ENCODE measurements around the gene PRDM16.

The PRDM16 gene

GRCh38 chr1:3079381-3080052, 10.5 kb downstream of the PRDM16 start:
- Histone ChIP-seq H3K9ac (ENCODE audit: low read depth, low read length) (no peak overlapping the region), H3K27me3 (ENCODE audit: insufficient read depth, low read length) (peaks cover 24% of the 10 kb centered on the region), H3K36me3 (ENCODE audit: insufficient read depth, low read length) (no peaks in the 10 kb centered on the region), H3K4me3 (ENCODE audit: low read length) (no peak overlapping the region), H3K27ac (ENCODE audit: low read depth, low read length) (no peak overlapping the region), H3K4me1 (ENCODE audit: insufficient read depth, low read length) (no peaks in the 10 kb centered on the region), H3K9me3 (ENCODE audit: insufficient read depth, low read depth, low read length) (no peaks in the 10 kb centered on the region)
- WGBS = 91% methylated on average over 18 of the region's 18 CpGs

GRCh38 chr1:3080053-3080955, 11.3 kb downstream of the PRDM16 start:
- WGBS = 95% methylated on average over 41 of the region's 41 CpGs
- H3K4me1 ChIP-seq (ENCODE audit: insufficient read depth, low read length) = no peaks in the 10 kb centered on the region
- no peaks in the 10 kb centered on the region for H3K9me3 ChIP-seq (ENCODE audit: insufficient read depth, low read depth, low read length)
- H3K27ac ChIP-seq (ENCODE audit: low read depth, low read length) = no peak overlapping the region
- peaks cover 16% of the 10 kb centered on the region for H3K27me3 ChIP-seq (ENCODE audit: insufficient read depth, low read length)
- H3K36me3 ChIP-seq (ENCODE audit: insufficient read depth, low read length) = no peaks in the 10 kb centered on the region
- no peak overlapping the region for H3K4me3 ChIP-seq (ENCODE audit: low read length)
- H3K9ac ChIP-seq (ENCODE audit: low read depth, low read length) = no peak overlapping the region

GRCh38 chr1:3081171-3081683, 12.2 kb downstream of the PRDM16 start:
- H3K36me3 ChIP-seq (ENCODE audit: insufficient read depth, low read length) = no peaks in the 10 kb centered on the region
- H3K9ac ChIP-seq (ENCODE audit: low read depth, low read length) = no peak overlapping the region
- WGBS = 95% methylated on average over 23 of the region's 23 CpGs
- no peak overlapping the region for H3K27ac ChIP-seq (ENCODE audit: low read depth, low read length)
- peaks cover 7% of the 10 kb centered on the region for H3K27me3 ChIP-seq (ENCODE audit: insufficient read depth, low read length)
- no peaks in the 10 kb centered on the region for H3K9me3 ChIP-seq (ENCODE audit: insufficient read depth, low read depth, low read length)
- H3K4me3 ChIP-seq (ENCODE audit: low read length) = no peak overlapping the region
- H3K4me1 ChIP-seq (ENCODE audit: insufficient read depth, low read length) = no peaks in the 10 kb centered on the region

GRCh38 chr1:3082051-3082450, 13.0 kb downstream of the PRDM16 start:
- 94% methylated on average over 8 of the region's 8 CpGs for WGBS

GRCh38 chr1:3082571-3083516, 13.8 kb downstream of the PRDM16 start:
- H3K36me3 ChIP-seq (ENCODE audit: insufficient read depth, low read length) = no peaks in the 10 kb centered on the region
- no peaks in the 10 kb centered on the region; the same call in 1 of the 2 replicates for H3K27me3 ChIP-seq (ENCODE audit: insufficient read depth, low read length)
- H3K9ac ChIP-seq (ENCODE audit: low read depth, low read length) = no peak overlapping the region
- H3K4me1 ChIP-seq (ENCODE audit: insufficient read depth, low read length) = no peaks in the 10 kb centered on the region
- no peak overlapping the region for H3K27ac ChIP-seq (ENCODE audit: low read depth, low read length)
- no peaks in the 10 kb centered on the region for H3K9me3 ChIP-seq (ENCODE audit: insufficient read depth, low read depth, low read length)
- no peak overlapping the region for H3K4me3 ChIP-seq (ENCODE audit: low read length)
- WGBS = 96% methylated on average over 42 of the region's 42 CpGs

More at GRCh38 chr1:3082051-3082450, 13.0 kb downstream of the PRDM16 start:
- Histone ChIP-seq H3K4me3 (ENCODE audit: low read length) (no peak overlapping the region), H3K9me3 (ENCODE audit: insufficient read depth, low read depth, low read length) (no peaks in the 10 kb centered on the region), H3K27ac (ENCODE audit: low read depth, low read length) (no peak overlapping the region), H3K27me3 (ENCODE audit: insufficient read depth, low read length) (no peaks in the 10 kb centered on the region; the same call in 1 of the 2 replicates), H3K9ac (ENCODE audit: low read depth, low read length) (no peak overlapping the region), H3K4me1 (ENCODE audit: insufficient read depth, low read length) (no peaks in the 10 kb centered on the region), H3K36me3 (ENCODE audit: insufficient read depth, low read length) (no peaks in the 10 kb centered on the region)

- Histone ChIP-seq H3K27me3 (ENCODE audit: insufficient read depth, low read length) (no peaks in the 10 kb centered on the region), H3K4me1 (ENCODE audit: insufficient read depth, low read length) (no peaks in the 10 kb centered on the region), H3K4me3 (ENCODE audit: low read length) (no peak overlapping the region), H3K9ac (ENCODE audit: low read depth, low read length) (no peak overlapping the region), H3K27ac (ENCODE audit: low read depth, low read length) (no peak overlapping the region), H3K36me3 (ENCODE audit: insufficient read depth, low read length) (no peaks in the 10 kb centered on the region), H3K9me3 (ENCODE audit: insufficient read depth, low read depth, low read length) (no peaks in the 10 kb centered on the region)
- 84% methylated on average over 16 of the region's 16 CpGs for WGBS
Observed at GRCh38 chr1:3084154-3084553, 15.2 kb downstream of the PRDM16 start.

GRCh38 chr1:3084726-3085125, 15.7 kb downstream of the PRDM16 start:
- H3K4me1 ChIP-seq (ENCODE audit: insufficient read depth, low read length) = no peaks in the 10 kb centered on the region
- WGBS = 94% methylated on average over 12 of the region's 12 CpGs
- no peaks in the 10 kb centered on the region for H3K36me3 ChIP-seq (ENCODE audit: insufficient read depth, low read length)
- H3K9me3 ChIP-seq (ENCODE audit: insufficient read depth, low read depth, low read length) = no peaks in the 10 kb centered on the region
- no peaks in the 10 kb centered on the region for H3K27me3 ChIP-seq (ENCODE audit: insufficient read depth, low read length)
- no peak overlapping the region for H3K27ac ChIP-seq (ENCODE audit: low read depth, low read length)
- H3K4me3 ChIP-seq (ENCODE audit: low read length) = no peak overlapping the region
- no peak overlapping the region for H3K9ac ChIP-seq (ENCODE audit: low read depth, low read length)

GRCh38 chr1:3085721-3086120, 16.7 kb downstream of the PRDM16 start:
- Histone ChIP-seq H3K4me1 (ENCODE audit: insufficient read depth, low read length) (no peaks in the 10 kb centered on the region), H3K27me3 (ENCODE audit: insufficient read depth, low read length) (no peaks in the 10 kb centered on the region), H3K4me3 (ENCODE audit: low read length) (no peak overlapping the region), H3K27ac (ENCODE audit: low read depth, low read length) (no peak overlapping the region), H3K9me3 (ENCODE audit: insufficient read depth, low read depth, low read length) (no peaks in the 10 kb centered on the region), H3K9ac (ENCODE audit: low read depth, low read length) (no peak overlapping the region), H3K36me3 (ENCODE audit: insufficient read depth, low read length) (no peaks in the 10 kb centered on the region)
- 72% methylated on average over 8 of the region's 8 CpGs for WGBS

- WGBS = 92% methylated on average over 25 of the region's 26 CpGs
- no peaks in the 10 kb centered on the region for H3K9me3 ChIP-seq (ENCODE audit: insufficient read depth, low read depth, low read length)
- H3K4me1 ChIP-seq (ENCODE audit: insufficient read depth, low read length) = no peaks in the 10 kb centered on the region
- H3K4me3 ChIP-seq (ENCODE audit: low read length) = no peak overlapping the region
- H3K36me3 ChIP-seq (ENCODE audit: insufficient read depth, low read length) = no peaks in the 10 kb centered on the region
- no peaks in the 10 kb centered on the region for H3K27me3 ChIP-seq (ENCODE audit: insufficient read depth, low read length)
- no peak overlapping the region for H3K27ac ChIP-seq (ENCODE audit: low read depth, low read length)
- no peak overlapping the region for H3K9ac ChIP-seq (ENCODE audit: low read depth, low read length)
Observed at GRCh38 chr1:3086272-3086974, 17.4 kb downstream of the PRDM16 start.

GRCh38 chr1:3087049-3087448, 18.0 kb downstream of the PRDM16 start:
- no peak overlapping the region for H3K27ac ChIP-seq (ENCODE audit: low read depth, low read length)
- H3K9me3 ChIP-seq (ENCODE audit: insufficient read depth, low read depth, low read length) = no peaks in the 10 kb centered on the region
- H3K27me3 ChIP-seq (ENCODE audit: insufficient read depth, low read length) = no peaks in the 10 kb centered on the region
- no peaks in the 10 kb centered on the region for H3K36me3 ChIP-seq (ENCODE audit: insufficient read depth, low read length)
- WGBS = 90% methylated on average over 17 of the region's 17 CpGs
- no peak overlapping the region for H3K9ac ChIP-seq (ENCODE audit: low read depth, low read length)
- no peaks in the 10 kb centered on the region for H3K4me1 ChIP-seq (ENCODE audit: insufficient read depth, low read length)
- no peak overlapping the region for H3K4me3 ChIP-seq (ENCODE audit: low read length)

Measured in HUES64 (cell line).